Fibroblast of lung (primary cell): ENCODE results near the gene PRCD. TPM values are rescaled to one million over a fixed set of nuclear protein-coding genes. Genes with fewer than 3 reads are reported as not detected.
"Not testable (repeated sequence)": the region's sequence is repeated elsewhere in the genome, so short reads cannot be mapped to it uniquely, and the experiment has no call there.

Source experiments
- DNase-seq, 2 donors: peaks; one replicate each; pipeline versions ENCODE4 v3.0.0 to v3.0.0-alpha.2; 2010; ENCODE audit warnings: low read depth in 2 of 2
- H2AFZ ChIP-seq: 2 replicates; pipeline ENCODE4 v1.5.1; 2012; ENCODE audit warnings: low read length, control low read depth, inconsistent platforms
- H3K27ac ChIP-seq: 2 replicates; pipeline ENCODE4 v1.5.1; 2011; ENCODE audit warnings: low read length, control low read depth; ENCODE audit not compliant: insufficient read depth
- H3K27me3 ChIP-seq: 2 replicates; pipeline ENCODE4 v1.5.1; 2011; ENCODE audit warnings: mild to moderate bottlenecking, low read length; ENCODE audit not compliant: control insufficient read depth, insufficient read depth
- H3K36me3 ChIP-seq: 2 replicates; pipeline ENCODE4 v1.5.1; 2011; ENCODE audit warnings: low read length; ENCODE audit not compliant: control insufficient read depth, insufficient read depth
- H3K4me1 ChIP-seq: 2 replicates; pipeline ENCODE4 v1.5.1; 2011; ENCODE audit warnings: low read length; ENCODE audit not compliant: control insufficient read depth, insufficient read depth; ENCODE audit errors: extremely low read depth
- H3K4me2 ChIP-seq: 2 replicates; pipeline ENCODE4 v1.5.1; 2011; ENCODE audit warnings: low read length, control low read depth; ENCODE audit not compliant: insufficient read depth; ENCODE audit errors: extremely low read depth
- H3K4me3 ChIP-seq, 4 experiments: fragments of 200-600 bp in 1 of 4; sonication (generic) in 1 of 4; replicated peaks in 1 of 4; 2 replicates each; pipeline ENCODE4 v1.5.1; 2011 to 2016; ENCODE audit warnings: low read length in 4 of 4, low read depth in 3 of 4, mild to moderate bottlenecking in 3 of 4, control low read depth in 2 of 4, inconsistent platforms in 1 of 4, mixed read lengths in 1 of 4; ENCODE audit not compliant: insufficient read depth in 1 of 4; ENCODE audit errors: control extremely low read depth in 1 of 4
- H3K79me2 ChIP-seq: 2 replicates; pipeline ENCODE4 v1.5.1; 2012; ENCODE audit warnings: mild to moderate bottlenecking, low read length, inconsistent platforms; ENCODE audit not compliant: control insufficient read depth, insufficient read depth
- H3K9ac ChIP-seq: 2 replicates; pipeline ENCODE4 v1.5.1; 2011; ENCODE audit warnings: mild to moderate bottlenecking, low read length, control low read depth; ENCODE audit not compliant: insufficient read depth
- H3K9me3 ChIP-seq: 2 replicates; pipeline ENCODE4 v1.5.1; 2012; ENCODE audit warnings: low read depth, low read length; ENCODE audit not compliant: control insufficient read depth, insufficient read depth
- H4K20me1 ChIP-seq: 2 replicates; pipeline ENCODE4 v1.5.1; 2011; ENCODE audit warnings: low read length; ENCODE audit not compliant: control insufficient read depth, insufficient read depth; ENCODE audit errors: extremely low read depth
- EZH2 ChIP-seq: IDR thresholded peaks from 2 replicates; pipeline ENCODE4 v1.5.1; 2012; ENCODE audit warnings: low read length, control low read depth, mild to moderate bottlenecking; ENCODE audit errors: missing control alignments
- polyA plus RNA-seq, 2 donors: library from polyadenylated mRNA; depleted of rRNA in 1 of 2; stranded (reverse) in 1 of 2; unstranded in 1 of 2; fragments of >200 nt; gene quantifications; 2 replicates each; pipeline ENCODE4 v1.2.1, GENCODE V29; 2011 to 2012; ENCODE audit warnings: missing spikeins in 1 of 2
- total RNA-seq: library from RNA; depleted of rRNA; stranded (reverse); fragments of >200 nt; gene quantifications from 2 replicates; pipeline ENCODE4 v1.2.1, GENCODE V29; 2014
- TF ChIP-seq, protein P1 (sequence below), 2 donors: IDR thresholded peaks in 1 of 2; conservative IDR thresholded peaks in 1 of 2; 1 replicate in 1 of 2; 2 replicates in 1 of 2; pipeline ENCODE4 v1.5.1; 2011 to 2012; ENCODE audit warnings: low read length in 2 of 2, control low read depth in 1 of 2, inconsistent platforms in 1 of 2, low read depth in 1 of 2, mild to moderate bottlenecking in 1 of 2

The PRCD gene
- total and polyA plus RNA-seq, 2 donors (not counting 1 experiment from before 2014, with no cell fraction given): 0.89 to 4.3 TPM

DNA sequence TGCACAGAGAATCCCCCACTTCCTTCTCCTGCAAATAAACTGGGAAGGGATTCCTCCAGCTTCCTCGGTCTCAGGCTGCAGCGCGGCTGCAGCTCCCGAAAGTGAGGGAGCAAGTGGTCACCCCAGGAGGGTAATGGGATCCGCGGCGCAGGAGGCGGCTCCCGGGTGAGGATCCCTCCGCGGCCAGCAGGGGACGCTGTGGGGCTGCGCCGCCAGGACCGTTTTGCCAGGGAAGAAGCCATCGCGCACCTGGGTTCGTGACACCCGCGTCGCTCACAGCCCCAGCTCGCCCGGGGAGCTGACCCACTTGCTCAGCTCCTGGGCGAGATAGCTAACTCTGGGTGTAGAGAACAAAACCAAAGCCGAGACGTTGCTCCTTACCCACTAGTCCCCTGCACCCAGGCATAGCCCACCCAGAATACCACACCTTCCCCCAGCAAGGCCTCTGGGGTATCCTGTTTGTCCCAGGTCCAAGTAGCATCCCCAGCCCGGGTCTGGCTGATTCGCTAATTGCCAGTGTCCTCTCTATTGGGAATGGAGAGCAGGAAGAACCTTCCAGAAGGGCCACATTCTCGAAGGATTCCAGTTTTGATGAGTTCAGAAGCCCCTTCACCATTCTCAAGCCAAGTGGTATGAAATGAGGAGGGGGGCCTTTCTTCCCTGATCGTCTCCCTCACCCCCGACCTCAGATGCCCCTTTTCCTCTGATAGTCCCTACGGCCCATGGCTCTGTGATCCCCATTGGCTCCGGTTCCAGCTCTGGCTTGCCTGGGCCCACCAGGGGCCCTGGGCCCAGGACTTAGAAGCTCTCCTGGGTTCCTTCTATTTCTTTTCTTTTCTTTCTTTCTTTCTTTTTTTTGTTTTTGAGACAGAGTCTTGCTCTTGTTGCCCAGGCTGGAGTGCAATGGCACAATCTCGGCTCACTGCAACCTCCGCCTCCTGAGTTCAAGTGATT, 16.5 kb upstream of the PRCD start:
- no peak overlapping the region for H3K9ac ChIP-seq
- no peaks in the 10 kb centered on the region for H4K20me1 ChIP-seq
- no peak overlapping the region for H3K27ac ChIP-seq
- H3K4me3 ChIP-seq: no peak overlapping the region
- DNase-seq: peak; percentile 30 to 52
- H3K27me3 ChIP-seq: no peaks in the 10 kb centered on the region
- peak overlapping the region; percentile 80 for H3K4me2 ChIP-seq
- H3K4me1 ChIP-seq: peaks cover 17% of the 10 kb centered on the region
- H3K79me2 ChIP-seq: no peaks in the 10 kb centered on the region
- H3K36me3 ChIP-seq: no peaks in the 10 kb centered on the region
- TF ChIP-seq EZH2: no peak
- TF ChIP-seq, protein P1, sequence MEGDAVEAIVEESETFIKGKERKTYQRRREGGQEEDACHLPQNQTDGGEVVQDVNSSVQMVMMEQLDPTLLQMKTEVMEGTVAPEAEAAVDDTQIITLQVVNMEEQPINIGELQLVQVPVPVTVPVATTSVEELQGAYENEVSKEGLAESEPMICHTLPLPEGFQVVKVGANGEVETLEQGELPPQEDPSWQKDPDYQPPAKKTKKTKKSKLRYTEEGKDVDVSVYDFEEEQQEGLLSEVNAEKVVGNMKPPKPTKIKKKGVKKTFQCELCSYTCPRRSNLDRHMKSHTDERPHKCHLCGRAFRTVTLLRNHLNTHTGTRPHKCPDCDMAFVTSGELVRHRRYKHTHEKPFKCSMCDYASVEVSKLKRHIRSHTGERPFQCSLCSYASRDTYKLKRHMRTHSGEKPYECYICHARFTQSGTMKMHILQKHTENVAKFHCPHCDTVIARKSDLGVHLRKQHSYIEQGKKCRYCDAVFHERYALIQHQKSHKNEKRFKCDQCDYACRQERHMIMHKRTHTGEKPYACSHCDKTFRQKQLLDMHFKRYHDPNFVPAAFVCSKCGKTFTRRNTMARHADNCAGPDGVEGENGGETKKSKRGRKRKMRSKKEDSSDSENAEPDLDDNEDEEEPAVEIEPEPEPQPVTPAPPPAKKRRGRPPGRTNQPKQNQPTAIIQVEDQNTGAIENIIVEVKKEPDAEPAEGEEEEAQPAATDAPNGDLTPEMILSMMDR (conservative IDR thresholded peaks at IDR 0.05 in 1 of 2, IDR thresholded peaks at IDR 0.05 in 1 of 2; ENCODE audit: low read depth in 1 of 2, low read length in 2 of 2): peak; percentile 97
- no peaks in the 10 kb centered on the region for H3K9me3 ChIP-seq
- H2AFZ ChIP-seq: no peak overlapping the region

DNA sequence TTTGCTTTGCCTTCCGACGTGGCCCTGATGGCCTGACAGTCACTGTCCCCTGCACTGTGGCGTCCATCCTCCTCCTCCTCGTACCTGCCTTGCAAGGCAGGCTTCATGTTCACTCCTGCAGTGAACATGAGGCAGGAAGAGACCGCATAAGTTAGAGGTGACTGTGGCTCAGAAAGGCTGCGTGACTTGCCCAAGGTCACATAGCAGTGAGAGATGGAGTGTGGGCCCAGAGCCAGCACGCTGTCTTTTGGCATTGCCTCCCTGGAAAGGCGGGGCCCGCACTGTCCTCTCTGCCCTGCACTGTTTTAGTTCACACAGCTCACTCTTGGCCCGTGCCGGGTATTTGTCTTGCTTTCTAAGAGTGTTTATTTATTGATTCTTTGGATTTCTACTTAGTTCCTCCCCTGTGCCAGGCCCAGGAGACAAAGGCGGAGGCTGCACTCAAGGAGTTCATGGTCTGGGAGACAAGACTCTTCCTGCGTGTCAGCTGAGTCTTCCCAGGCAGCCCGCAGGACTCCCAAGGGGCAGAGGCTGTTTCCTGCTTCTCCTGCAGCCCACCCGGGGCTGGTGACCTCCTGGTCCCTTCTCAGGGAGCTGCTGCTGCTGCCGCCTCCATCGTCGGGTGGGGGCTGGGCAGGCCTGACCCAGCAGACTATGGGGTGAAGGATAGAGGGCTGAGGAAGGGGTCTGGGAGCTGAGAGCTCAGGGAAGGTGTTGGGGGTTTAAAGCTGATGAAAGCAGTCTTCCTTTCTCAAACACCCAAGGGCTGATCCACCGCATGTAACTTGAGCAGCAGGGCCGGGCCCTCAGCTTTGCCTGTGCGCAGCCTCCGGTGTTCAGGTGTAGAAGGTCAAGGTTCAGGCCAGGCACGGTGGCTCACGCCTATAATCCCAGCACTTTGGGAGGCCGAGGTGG, 15.0 kb upstream of the PRCD start:
- H3K4me3 ChIP-seq: no peak overlapping the region
- no peak overlapping the region for H3K9ac ChIP-seq
- no peaks in the 10 kb centered on the region for H3K27me3 ChIP-seq
- no peaks in the 10 kb centered on the region for H3K36me3 ChIP-seq
- no peaks in the 10 kb centered on the region for H3K79me2 ChIP-seq
- peak overlapping the region; percentile 51 for H3K27ac ChIP-seq
- H3K4me1 ChIP-seq: peaks cover 30% of the 10 kb centered on the region
- TF ChIP-seq, protein P1 (conservative IDR thresholded peaks at IDR 0.05 in 1 of 2, IDR thresholded peaks at IDR 0.05 in 1 of 2; ENCODE audit: low read depth in 1 of 2, low read length in 2 of 2): no peak
- TF ChIP-seq EZH2: no peak
- peak overlapping the region; percentile 21 for H3K4me2 ChIP-seq
- H2AFZ ChIP-seq: no peak overlapping the region
- no peaks in the 10 kb centered on the region for H4K20me1 ChIP-seq
- H3K9me3 ChIP-seq: no peaks in the 10 kb centered on the region
- DNase-seq: peak; percentile 43 to 90

DNA sequence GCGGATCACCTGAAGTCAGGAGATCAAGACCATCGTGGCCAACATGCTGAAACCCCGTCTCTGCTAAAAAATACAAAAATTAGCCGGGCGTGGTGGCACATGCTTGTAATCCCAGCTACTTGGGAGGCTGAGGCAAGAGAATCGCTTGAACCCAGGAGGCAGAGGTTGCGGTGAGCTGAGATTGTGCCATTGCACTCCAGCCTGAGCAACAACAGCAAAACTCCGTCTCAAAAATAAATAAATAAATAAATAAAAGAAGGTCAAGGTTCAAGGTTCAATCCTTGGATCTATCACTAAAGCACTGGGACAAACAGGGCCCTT, 14.4 kb upstream of the PRCD start:
- peaks cover 35% of the 10 kb centered on the region for H3K4me1 ChIP-seq
- H4K20me1 ChIP-seq, DNase-seq, H3K9me3 ChIP-seq, H3K4me2 ChIP-seq, H3K27ac ChIP-seq, H3K36me3 ChIP-seq, H3K79me2 ChIP-seq, H3K4me3 ChIP-seq, H3K9ac ChIP-seq, H2AFZ ChIP-seq, H3K27me3 ChIP-seq: not testable (repeated sequence)

DNA sequence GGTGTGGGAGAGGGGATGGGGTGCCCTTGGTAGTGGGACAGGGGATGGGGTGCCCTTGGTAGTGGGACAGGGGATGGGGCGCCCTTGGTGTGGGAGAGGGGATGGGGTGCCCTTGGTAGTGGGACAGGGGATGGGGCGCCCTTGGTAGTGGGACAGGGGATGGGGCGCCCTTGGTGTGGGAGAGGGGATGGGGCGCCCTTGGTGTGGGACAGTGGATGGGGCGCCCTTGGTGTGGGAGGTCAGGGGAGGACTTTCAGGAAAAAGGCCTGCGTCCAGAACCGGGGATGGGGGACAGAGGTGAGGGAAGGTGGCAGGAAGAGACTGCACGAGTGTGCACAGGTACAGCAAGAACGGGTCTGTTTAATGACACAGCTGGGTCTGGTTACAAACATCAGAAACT, 12.8 kb upstream of the PRCD start:
- peaks cover 44% of the 10 kb centered on the region for H3K4me1 ChIP-seq
- not testable (repeated sequence) for H3K27ac ChIP-seq, H4K20me1 ChIP-seq, H3K4me2 ChIP-seq, DNase-seq, H2AFZ ChIP-seq, H3K79me2 ChIP-seq, H3K9me3 ChIP-seq, H3K4me3 ChIP-seq, H3K36me3 ChIP-seq, H3K27me3 ChIP-seq
- H3K9ac ChIP-seq: peak overlapping the region; percentile 20
